ENCODE measurements around the gene RHBG. TPM values are rescaled to one million over a fixed set of nuclear protein-coding genes. Genes with fewer than 3 reads are reported as not detected.

Gene RHBG
- total and polyA plus RNA-seq, 10 donors = 0.05 to 1.4 (median 0.38) TPM; not detected in 5

- no peak for DNase-seq
- 84 to 92% (median 88%) methylated on average over 6 to 7 of the region's 7 CpGs for WGBS, 5 donors
- Histone ChIP-seq H3K4me3 (no peak overlapping the region), H3K36me3 (no peaks in the 10 kb centered on the region), H3K27ac (no peak overlapping the region), H3K27me3 (replicated peaks in 1 of 7) (peaks cover 0 to 97% (median 12%) of the 10 kb centered on the region in 7 donors), H3K9me3 (no peaks in the 10 kb centered on the region), H3K4me1 (no peaks in the 10 kb centered on the region)
- TF ChIP-seq POLR2A (IDR thresholded peaks at IDR 0.05) (no peak), CTCF (IDR thresholded peaks at IDR 0.05 in 8 of 11, conservative IDR thresholded peaks at IDR 0.05 in 3 of 11) (no peak), POLR2AphosphoS5 (IDR thresholded peaks at IDR 0.05) (no peak)
- intact Hi-C loops (cut with DNase I; ENCODE audit: low total_unique reads) = no loop called here
These were observed 40.4 kb downstream of the RHBG start for GRCh38 chr1:156409439-156409838.

GRCh38 chr1:156410238-156410637 lies 41.2 kb downstream of the RHBG start:
- H3K27me3 ChIP-seq (replicated peaks in 1 of 7) = peaks cover 0 to 97% (median 13%) of the 10 kb centered on the region in 7 donors
- no peak overlapping the region for H3K27ac ChIP-seq
- no peaks in the 10 kb centered on the region for H3K36me3 ChIP-seq
- no peaks in the 10 kb centered on the region for H3K4me1 ChIP-seq
- no peak overlapping the region for H3K4me3 ChIP-seq
- DNase-seq = no peak
- TF ChIP-seq POLR2AphosphoS5 (IDR thresholded peaks at IDR 0.05) = no peak
- no peaks in the 10 kb centered on the region for H3K9me3 ChIP-seq
- intact Hi-C loops (cut with DNase I; ENCODE audit: low total_unique reads) = no loop called here
- 72 to 88% (median 77%) methylated on average over 4 of the region's 4 CpGs for WGBS, 5 donors

GRCh38 chr1:156410740-156411139 lies 41.7 kb downstream of the RHBG start:
- no peaks in the 10 kb centered on the region for H3K4me1 ChIP-seq
- no peak for DNase-seq
- 77 to 86% (median 80%) methylated on average over 8 of the region's 8 CpGs for WGBS, 5 donors
- H3K9me3 ChIP-seq = no peaks in the 10 kb centered on the region
- intact Hi-C loops (cut with DNase I; ENCODE audit: low total_unique reads) = no loop called here
- no peaks in the 10 kb centered on the region for H3K36me3 ChIP-seq
- H3K27me3 ChIP-seq (replicated peaks in 1 of 7) = peaks cover 0 to 97% (median 18%) of the 10 kb centered on the region in 7 donors
- no peak overlapping the region for H3K4me3 ChIP-seq
- no peak for TF ChIP-seq POLR2AphosphoS5 (IDR thresholded peaks at IDR 0.05)
- TF ChIP-seq POLR2A (IDR thresholded peaks at IDR 0.05) = no peak
- TF ChIP-seq CTCF (IDR thresholded peaks at IDR 0.05 in 8 of 11, conservative IDR thresholded peaks at IDR 0.05 in 3 of 11) = no peak
- H3K27ac ChIP-seq = no peak overlapping the region

- intact Hi-C loops (cut with DNase I; ENCODE audit: low total_unique reads) = no loop called here
- no peak overlapping the region for H3K4me3 ChIP-seq
- H3K27ac ChIP-seq = no peak overlapping the region
- no peaks in the 10 kb centered on the region for H3K36me3 ChIP-seq
- TF ChIP-seq CTCF (IDR thresholded peaks at IDR 0.05 in 8 of 11, conservative IDR thresholded peaks at IDR 0.05 in 3 of 11) (no peak), POLR2A (IDR thresholded peaks at IDR 0.05) (no peak), POLR2AphosphoS5 (IDR thresholded peaks at IDR 0.05) (no peak)
- 71 to 80% (median 77%) methylated on average over 10 of the region's 10 CpGs for WGBS, 5 donors
- DNase-seq = peak; percentile 27
- no peaks in the 10 kb centered on the region for H3K4me1 ChIP-seq
- H3K9me3 ChIP-seq = no peaks in the 10 kb centered on the region
- H3K27me3 ChIP-seq (replicated peaks in 1 of 7) = peaks cover 0 to 97% (median 18%) of the 10 kb centered on the region in 7 donors
These were observed 43.8 kb downstream of the RHBG start for GRCh38 chr1:156412653-156413321.
